Body of pancreas (tissue), 4 donors: ENCODE data around the gene MFSD6L. TPM values are rescaled to one million over a fixed set of nuclear protein-coding genes. Genes with fewer than 3 reads are reported as not detected.

Source experiments
- ATAC-seq: fragments of 150-250 bp; one replicate; pipeline ENCODE4 v1.9.1; 2016
- DNase-seq, 4 donors: peaks; one replicate each; pipeline ENCODE4 v3.0.0-alpha.2; 2019
- H3K27ac ChIP-seq, 4 donors: fragments of 200-600 bp; sonication (generic); 1 replicate in 3 of 4; 2 replicates in 1 of 4; pipeline versions ENCODE4 v1.5.1 to v1.6.1; 2016 to 2019; ENCODE audit warnings: mild to moderate bottlenecking in 1 of 4, mixed read lengths in 1 of 4, moderate library complexity in 1 of 4
- H3K27me3 ChIP-seq, 2 donors: fragments of 200-600 bp; sonication (generic); one replicate each; pipeline ENCODE4 v1.6.0; 2016; ENCODE audit warnings: mild to moderate bottlenecking in 1 of 2
- H3K36me3 ChIP-seq, 2 donors: fragments of 200-600 bp; sonication (generic); replicated peaks in 1 of 2; 2 replicates each; pipeline ENCODE4 v1.5.1; 2016; ENCODE audit warnings: low read depth in 2 of 2; ENCODE audit not compliant: insufficient read depth in 1 of 2
- H3K4me1 ChIP-seq: fragments of 200-600 bp; sonication (generic); one replicate; pipeline ENCODE4 v1.6.0; 2016
- H3K4me3 ChIP-seq, 2 donors: fragments of 200-600 bp; sonication (generic); 1 replicate in 1 of 2; 2 replicates in 1 of 2; pipeline ENCODE4 v1.5.1; 2016 to 2019
- H3K9me3 ChIP-seq, 3 donors: fragments of 200-600 bp; sonication (generic); 1 replicate in 2 of 3; 2 replicates in 1 of 3; pipeline ENCODE4 v1.5.1; 2016
- CTCF ChIP-seq, 7 experiments: fragments of 450-650 bp in 4 of 7; fragments of 200-600 bp in 3 of 7; sonication (generic) in 3 of 7; IDR thresholded peaks; one replicate each; pipeline ENCODE4 v1.5.1; 2016 to 2019; ENCODE audit warnings: antibody characterized with exemption in 7 of 7
- POLR2A ChIP-seq, 3 donors: fragments of 450-650 bp; IDR thresholded peaks; one replicate each; pipeline ENCODE4 v1.6.1; 2016; ENCODE audit warnings: antibody characterized with exemption in 3 of 3, mild to moderate bottlenecking in 2 of 3
- WGBS, 2 donors: methylation state at CpG; one replicate each; pipeline ENCODE4 v1.1.5; 2017; 5-methylcytosine and 5-hydroxymethylcytosine counted together
- intact Hi-C: fragments of 100-400 bp; cut with DNase I; formaldehyde crosslinking; loops from one replicate; pipeline ENCODE4 v1.15.1; 2023
- total RNA-seq, 2 donors: library from RNA; depleted of rRNA; stranded (reverse); fragments of >200 nt; gene quantifications; one replicate each; pipeline ENCODE4 v1.1.0, GENCODE V29; 2016

The MFSD6L gene
- total RNA-seq, result 1 to 10 TPM; 3.9 to 8.6 TPM

- Histone ChIP-seq H3K4me3 (peak within 1 kb of the TSS; percentile 23 to 37), H3K4me1 (peaks cover 37% of the 10 kb centered on the region), H3K27ac (peak within 1 kb of the TSS; percentile 62 to 79 (median 74)), H3K27me3 (no peaks in the 10 kb centered on the region), H3K36me3 (no peaks in the 10 kb centered on the region), H3K9me3 (no peaks in the 10 kb centered on the region)
- intact Hi-C loops, result no loop called here
- ATAC-seq (peak; percentile 95), DNase-seq (peak; percentile 87 to 94 (median 90))
- TF ChIP-seq CTCF (IDR thresholded peaks at IDR 0.05) (peak; percentile 29 to 83 (median 51)), POLR2A (IDR thresholded peaks at IDR 0.05) (peak; percentile 24 to 64 (median 63))
- 7% methylated on average over 32 of the region's 62 CpGs; no CpG with 5 or more reads in 1 of the 2 donors for WGBS, 2 donors
These were observed at the start of gene MFSD6L for GRCh38 chr17:8798846-8799569. TSS of gene MFSD6L (minus strand) at chr17:8799365. CDS start at chr17:8799120, 245 bp downstream.

GRCh38 chr17:8847891-8848290 is 48.7 kb upstream of the MFSD6L start:
- 74 to 80% methylated on average over 2 of the region's 2 CpGs for WGBS, 2 donors
- Histone ChIP-seq H3K9me3 (no peaks in the 10 kb centered on the region), H3K4me1 (no peaks in the 10 kb centered on the region), H3K27ac (no peak overlapping the region), H3K36me3 (no peaks in the 10 kb centered on the region), H3K27me3 (no peaks in the 10 kb centered on the region), H3K4me3 (no peak overlapping the region)
- TF ChIP-seq CTCF (IDR thresholded peaks at IDR 0.05) (no peak), POLR2A (IDR thresholded peaks at IDR 0.05) (no peak)
- DNase-seq (no peak), ATAC-seq (no peak)
- intact Hi-C loops, result no loop called here

GRCh38 chr17:8846768-8847211 is 47.6 kb upstream of the MFSD6L start:
- DNase-seq (peak in 1 of 4 donors; percentile 21), ATAC-seq (peak; percentile 68)
- Histone ChIP-seq H3K27me3 (no peaks in the 10 kb centered on the region), H3K4me3 (no peak overlapping the region), H3K4me1 (no peaks in the 10 kb centered on the region), H3K9me3 (no peaks in the 10 kb centered on the region), H3K36me3 (no peaks in the 10 kb centered on the region), H3K27ac (no peak overlapping the region)
- TF ChIP-seq CTCF (IDR thresholded peaks at IDR 0.05) (no peak), POLR2A (IDR thresholded peaks at IDR 0.05) (no peak)
- intact Hi-C loops, result no loop called here

GRCh38 chr17:8844229-8845218 is 45.4 kb upstream of the MFSD6L start:
- 66 to 69% methylated on average over 9 of the region's 9 CpGs for WGBS, 2 donors
- TF ChIP-seq POLR2A (IDR thresholded peaks at IDR 0.05) (no peak), CTCF (IDR thresholded peaks at IDR 0.05) (no peak)
- H3K4me1 ChIP-seq, result no peaks in the 10 kb centered on the region
- H3K27ac ChIP-seq, result no peak overlapping the region
- no peaks in the 10 kb centered on the region for H3K27me3 ChIP-seq
- intact Hi-C loops, result no loop called here
- H3K9me3 ChIP-seq, result no peaks in the 10 kb centered on the region
- H3K36me3 ChIP-seq, result no peaks in the 10 kb centered on the region
- H3K4me3 ChIP-seq, result no peak overlapping the region
- ATAC-seq (no peak), DNase-seq (no peak)
